Liver (tissue), 9 donors: Measurements from ENCODE around the gene SETD6. TPM values are rescaled to one million over a fixed set of nuclear protein-coding genes. Genes with fewer than 3 reads are reported as not detected.

Source experiments
- DNase-seq: peaks from one replicate; pipeline ENCODE4 v3.0.0-alpha.2; 2017; ENCODE audit warnings: low spot score
- H3K27ac ChIP-seq, 2 donors: one replicate each; pipeline ENCODE4 v1.7.0; 2013; ENCODE audit warnings: inconsistent platforms in 2 of 2, low read length in 2 of 2, control low read depth in 1 of 2, low read depth in 1 of 2, mild to moderate bottlenecking in 1 of 2
- H3K27me3 ChIP-seq, 4 donors: one replicate each; pipeline versions ENCODE4 v1.6.1 to v1.7.0; 2013; ENCODE audit warnings: low read length in 3 of 4, inconsistent platforms in 1 of 4, mild to moderate bottlenecking in 1 of 4, moderate library complexity in 1 of 4; ENCODE audit not compliant: control insufficient read depth in 4 of 4, insufficient read depth in 4 of 4
- H3K36me3 ChIP-seq, 4 donors: one replicate each; pipeline versions ENCODE4 v1.6.1 to v1.7.0; 2013; ENCODE audit warnings: low read length in 3 of 4, mild to moderate bottlenecking in 3 of 4, low read depth in 1 of 4, moderate library complexity in 1 of 4; ENCODE audit not compliant: control insufficient read depth in 4 of 4, insufficient read depth in 3 of 4
- H3K4me1 ChIP-seq, 4 donors: one replicate each; pipeline versions ENCODE4 v1.6.1 to v1.7.0; 2013; ENCODE audit warnings: low read length in 3 of 4, mild to moderate bottlenecking in 3 of 4, moderate library complexity in 1 of 4; ENCODE audit not compliant: control insufficient read depth in 4 of 4, insufficient read depth in 4 of 4
- H3K4me3 ChIP-seq, 3 donors: one replicate each; pipeline versions ENCODE4 v1.6.1 to v1.7.0; 2013; ENCODE audit warnings: low read length in 3 of 3, control low read depth in 1 of 3, low read depth in 1 of 3, mild to moderate bottlenecking in 1 of 3
- H3K9ac ChIP-seq, 2 donors: one replicate each; pipeline ENCODE4 v1.7.0; 2013; ENCODE audit warnings: low read length in 2 of 2, mild to moderate bottlenecking in 2 of 2, moderate library complexity in 2 of 2, control low read depth in 1 of 2, low read depth in 1 of 2
- H3K9me3 ChIP-seq, 4 donors: one replicate each; pipeline versions ENCODE4 v1.6.1 to v1.7.0; 2013; ENCODE audit warnings: low read length in 3 of 4; ENCODE audit not compliant: control insufficient read depth in 4 of 4
- ATF3 ChIP-seq: IDR thresholded peaks from 2 replicates; pipeline ENCODE4 v1.6.1; 2016; ENCODE audit warnings: antibody characterized with exemption
- CTCF ChIP-seq: fragments of 150-350 bp; IDR thresholded peaks from 2 replicates; pipeline ENCODE4 v1.5.1; 2017; ENCODE audit warnings: improper control_type of control experiment, low read depth, low read length; ENCODE audit not compliant: missing input control
- EGR1 ChIP-seq, 2 donors: IDR thresholded peaks; 2 replicates each; pipeline ENCODE4 v1.6.1; 2016 to 2018; ENCODE audit warnings: antibody characterized with exemption in 2 of 2, low read depth in 2 of 2
- FOXA1 ChIP-seq: IDR thresholded peaks from 2 replicates; pipeline ENCODE4 v1.6.1; 2016; ENCODE audit warnings: antibody characterized with exemption
- GABPA ChIP-seq, 2 donors: IDR thresholded peaks in 1 of 2; conservative IDR thresholded peaks in 1 of 2; 2 replicates each; pipeline ENCODE4 v1.6.1; 2016; ENCODE audit warnings: antibody characterized with exemption in 2 of 2, mild to moderate bottlenecking in 1 of 2, moderate library complexity in 1 of 2
- HNF4A ChIP-seq, 2 donors: conservative IDR thresholded peaks; 2 replicates each; pipeline ENCODE4 v1.6.1; 2016; ENCODE audit warnings: antibody characterized with exemption in 2 of 2, mild to moderate bottlenecking in 2 of 2
- HNF4G ChIP-seq: IDR thresholded peaks from 2 replicates; pipeline ENCODE4 v1.6.1; 2016; ENCODE audit warnings: antibody characterized with exemption
- JUND ChIP-seq, 2 donors: IDR thresholded peaks; 2 replicates each; pipeline ENCODE4 v1.6.1; 2016; ENCODE audit warnings: antibody characterized with exemption in 2 of 2
- MAX ChIP-seq: IDR thresholded peaks from 2 replicates; pipeline ENCODE4 v1.6.1; 2016; ENCODE audit warnings: antibody characterized with exemption
- RAD21 ChIP-seq, 2 donors: IDR thresholded peaks; 2 replicates each; pipeline ENCODE4 v1.6.1; 2016; ENCODE audit warnings: antibody characterized with exemption in 2 of 2, mild to moderate bottlenecking in 2 of 2
- REST ChIP-seq: IDR thresholded peaks from 2 replicates; pipeline ENCODE4 v1.6.1; 2016; ENCODE audit warnings: antibody characterized with exemption, mild to moderate bottlenecking
- RXRA ChIP-seq, 2 donors: IDR thresholded peaks; 2 replicates each; pipeline ENCODE4 v1.6.1; 2017 to 2018; ENCODE audit warnings: antibody characterized with exemption in 2 of 2, mild to moderate bottlenecking in 1 of 2
- SP1 ChIP-seq: IDR thresholded peaks from 2 replicates; pipeline ENCODE4 v1.6.1; 2018; ENCODE audit warnings: antibody characterized with exemption, mild to moderate bottlenecking
- TAF1 ChIP-seq: conservative IDR thresholded peaks from 2 replicates; pipeline ENCODE4 v1.6.1; 2016; ENCODE audit warnings: antibody characterized with exemption, mild to moderate bottlenecking
- YY1 ChIP-seq: IDR thresholded peaks from 2 replicates; pipeline ENCODE4 v1.6.1; 2016; ENCODE audit warnings: antibody characterized with exemption, mild to moderate bottlenecking
- WGBS: extraction: QIAGEN DNeasy Blood & Tissue Kit; methylation state at CpG from one replicate; pipeline ENCODE4 v1.1.7; 2013; 5-methylcytosine and 5-hydroxymethylcytosine counted together
- polyA plus RNA-seq, 2 donors: library from polyadenylated mRNA; stranded (reverse) in 1 of 2; unstranded in 1 of 2; fragments of 200-250 nt in 1 of 2; fragments of >200 nt in 1 of 2; fragmentation: Nextera tagmentation in 1 of 2; extraction: Ambion mirVana in 1 of 2; gene quantifications; one replicate each; pipeline versions ENCODE4 v1.2.1 to v1.2.3, GENCODE V29; 2013 to 2015
- total RNA-seq, 2 donors: library from RNA; depleted of rRNA; stranded (reverse); fragments of >200 nt; gene quantifications; one replicate each; pipeline ENCODE4 v1.2.3, GENCODE V29; 2014
- TF ChIP-seq, protein P1 (sequence below): IDR thresholded peaks from 2 replicates; pipeline ENCODE4 v1.6.1; 2016; ENCODE audit warnings: antibody characterized with exemption
- donor health status: healthy.
- donor health status: healthy.
- donor health status: healthy.
- donor health status: healthy.
- donor health status: healthy.

SETD6 gene
- total and polyA plus RNA-seq, 4 donors = 6.9 to 17.7 (median 10.2) TPM

DNA sequence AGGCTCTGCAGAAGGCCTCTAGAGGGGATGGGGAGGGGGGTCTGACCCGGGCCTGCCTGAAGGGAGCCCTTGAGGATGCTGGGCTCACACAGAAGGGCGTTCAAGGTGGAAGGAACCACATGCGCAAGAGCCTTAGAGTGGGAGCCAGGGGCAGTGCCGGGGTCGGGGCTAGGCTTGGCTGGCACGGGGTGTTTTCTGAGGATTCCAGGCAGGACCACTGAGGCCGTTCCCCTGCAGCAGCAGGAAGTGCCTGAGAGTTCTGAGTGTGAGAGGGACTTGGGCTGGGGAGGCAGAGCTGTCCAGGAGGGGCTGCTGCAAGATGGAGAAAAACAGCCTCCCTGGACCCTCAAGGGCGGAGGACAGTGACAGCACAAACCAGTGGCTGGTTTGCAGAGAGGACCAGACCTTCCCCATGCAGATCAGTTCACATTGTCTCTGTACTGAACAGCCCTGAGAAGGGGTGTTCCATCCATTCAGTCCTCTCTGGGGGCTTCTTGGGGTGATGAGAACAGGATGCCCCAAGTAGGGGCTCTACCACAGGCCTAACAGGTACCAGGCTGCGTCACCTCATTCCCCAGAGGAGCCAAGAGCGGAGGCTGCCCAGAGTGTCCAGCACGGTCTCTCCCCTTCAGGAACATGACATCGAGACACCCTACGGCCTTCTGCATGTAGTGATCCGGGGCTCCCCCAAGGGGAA, 12.0 kb upstream of the SETD6 start:
- no peak overlapping the region for H3K9ac ChIP-seq
- H3K27me3 ChIP-seq = peaks cover 0 to 6% (median 1%) of the 10 kb centered on the region in 4 donors
- DNase-seq = no peak
- no peak overlapping the region for H3K4me3 ChIP-seq
- H3K4me1 ChIP-seq = peaks cover 4 to 18% (median 13%) of the 10 kb centered on the region in 4 donors
- no peaks in the 10 kb centered on the region for H3K9me3 ChIP-seq
- no peak overlapping the region for H3K27ac ChIP-seq
- TF ChIP-seq YY1 (no peak), SP1 (no peak), CTCF (no peak), TAF1 (no peak), GABPA (IDR thresholded peaks at IDR 0.05 in 1 of 2, conservative IDR thresholded peaks at IDR 0.05 in 1 of 2) (no peak), EGR1 (IDR thresholded peaks at IDR 0.05; ENCODE audit: low read depth in 2 of 2) (no peak), JUND (IDR thresholded peaks at IDR 0.05) (no peak), RAD21 (IDR thresholded peaks at IDR 0.05) (no peak), HNF4G (no peak), HNF4A (conservative IDR thresholded peaks at IDR 0.05) (no peak), MAX (no peak), FOXA1 (no peak), RXRA (IDR thresholded peaks at IDR 0.05) (no peak), ATF3 (no peak), REST (no peak)
- TF ChIP-seq, protein P1, sequence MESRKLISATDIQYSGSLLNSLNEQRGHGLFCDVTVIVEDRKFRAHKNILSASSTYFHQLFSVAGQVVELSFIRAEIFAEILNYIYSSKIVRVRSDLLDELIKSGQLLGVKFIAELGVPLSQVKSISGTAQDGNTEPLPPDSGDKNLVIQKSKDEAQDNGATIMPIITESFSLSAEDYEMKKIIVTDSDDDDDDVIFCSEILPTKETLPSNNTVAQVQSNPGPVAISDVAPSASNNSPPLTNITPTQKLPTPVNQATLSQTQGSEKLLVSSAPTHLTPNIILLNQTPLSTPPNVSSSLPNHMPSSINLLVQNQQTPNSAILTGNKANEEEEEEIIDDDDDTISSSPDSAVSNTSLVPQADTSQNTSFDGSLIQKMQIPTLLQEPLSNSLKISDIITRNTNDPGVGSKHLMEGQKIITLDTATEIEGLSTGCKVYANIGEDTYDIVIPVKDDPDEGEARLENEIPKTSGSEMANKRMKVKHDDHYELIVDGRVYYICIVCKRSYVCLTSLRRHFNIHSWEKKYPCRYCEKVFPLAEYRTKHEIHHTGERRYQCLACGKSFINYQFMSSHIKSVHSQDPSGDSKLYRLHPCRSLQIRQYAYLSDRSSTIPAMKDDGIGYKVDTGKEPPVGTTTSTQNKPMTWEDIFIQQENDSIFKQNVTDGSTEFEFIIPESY = no peak
- WGBS = 89% methylated on average over 14 of the region's 14 CpGs
- no peaks in the 10 kb centered on the region for H3K36me3 ChIP-seq
